ENCODE measurements around the gene CYP4F11. TPM values are rescaled to one million over a fixed set of nuclear protein-coding genes. Genes with fewer than 3 reads are reported as not detected.
"Not testable (repeated sequence)": the region's sequence is repeated elsewhere in the genome, so short reads cannot be mapped to it uniquely, and the experiment has no call there.

Gene CYP4F11
- total RNA-seq, 1 experiment from 2014 or later = 0.79 TPM

GRCh38 chr19:15897026-15897737 lies 37.1 kb downstream of the CYP4F11 start:
- in situ Hi-C loops (cut with HindIII; ENCODE audit: low pct_unique_long_range_greater_than_20kb, low sequenced_read_pairs) = no loop called here
- DNase-seq (ENCODE audit: low read depth, low spot score) = no peak

- in situ Hi-C loops (cut with HindIII; ENCODE audit: low pct_unique_long_range_greater_than_20kb, low sequenced_read_pairs) = no loop called here
- no peak for DNase-seq (ENCODE audit: low read depth, low spot score)
These were observed 38.4 kb downstream of the CYP4F11 start for GRCh38 chr19:15895876-15896430.

- in situ Hi-C loops (cut with HindIII; ENCODE audit: low pct_unique_long_range_greater_than_20kb, low sequenced_read_pairs) = no loop called here
- DNase-seq (ENCODE audit: low read depth, low spot score) = no peak
These were observed 40.0 kb downstream of the CYP4F11 start for GRCh38 chr19:15894359-15894758.

GRCh38 chr19:15893477-15893876 lies 40.9 kb downstream of the CYP4F11 start:
- in situ Hi-C loops (cut with HindIII; ENCODE audit: low pct_unique_long_range_greater_than_20kb, low sequenced_read_pairs) = no loop called here
- no peak for DNase-seq (ENCODE audit: low read depth, low spot score)

GRCh38 chr19:15892012-15892411 lies 42.3 kb downstream of the CYP4F11 start:
- DNase-seq (ENCODE audit: low read depth, low spot score) = no peak
- in situ Hi-C loops (cut with HindIII; ENCODE audit: low pct_unique_long_range_greater_than_20kb, low sequenced_read_pairs) = no loop called here

GRCh38 chr19:15891434-15891833 lies 42.9 kb downstream of the CYP4F11 start:
- no peak for DNase-seq (ENCODE audit: low read depth, low spot score)
- in situ Hi-C loops (cut with HindIII; ENCODE audit: low pct_unique_long_range_greater_than_20kb, low sequenced_read_pairs) = no loop called here

DNA sequence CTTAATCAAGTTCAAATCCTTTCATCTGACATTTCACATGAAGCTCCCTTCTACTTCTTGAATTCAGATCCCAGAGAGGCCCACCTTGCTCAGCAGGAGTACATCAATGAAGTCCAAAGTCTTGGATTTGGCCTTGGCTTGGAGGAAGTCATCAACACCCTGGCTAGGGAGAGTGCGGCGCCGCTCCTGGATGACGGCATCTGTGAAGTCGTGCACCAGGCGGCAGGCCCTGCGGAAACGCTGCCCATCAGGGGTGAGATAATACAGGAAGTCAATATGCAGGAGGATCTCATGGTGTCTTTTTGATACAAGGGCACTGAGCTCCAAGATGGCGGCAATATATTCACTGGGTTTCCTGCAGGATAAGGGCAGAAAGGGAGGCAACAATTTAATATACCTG lies 45.0 kb downstream of the CYP4F11 start:
- DNase-seq (ENCODE audit: low read depth, low spot score); in situ Hi-C loops (cut with HindIII; ENCODE audit: low pct_unique_long_range_greater_than_20kb, low sequenced_read_pairs): not testable (repeated sequence)

- in situ Hi-C loops (cut with HindIII; ENCODE audit: low pct_unique_long_range_greater_than_20kb, low sequenced_read_pairs) = no loop called here
- DNase-seq (ENCODE audit: low read depth, low spot score) = no peak
These were observed 48.4 kb downstream of the CYP4F11 start for GRCh38 chr19:15885919-15886318.

GRCh38 chr19:15885167-15885566 lies 49.2 kb downstream of the CYP4F11 start:
- no peak for DNase-seq (ENCODE audit: low read depth, low spot score)
- in situ Hi-C loops (cut with HindIII; ENCODE audit: low pct_unique_long_range_greater_than_20kb, low sequenced_read_pairs) = no loop called here

DNA sequence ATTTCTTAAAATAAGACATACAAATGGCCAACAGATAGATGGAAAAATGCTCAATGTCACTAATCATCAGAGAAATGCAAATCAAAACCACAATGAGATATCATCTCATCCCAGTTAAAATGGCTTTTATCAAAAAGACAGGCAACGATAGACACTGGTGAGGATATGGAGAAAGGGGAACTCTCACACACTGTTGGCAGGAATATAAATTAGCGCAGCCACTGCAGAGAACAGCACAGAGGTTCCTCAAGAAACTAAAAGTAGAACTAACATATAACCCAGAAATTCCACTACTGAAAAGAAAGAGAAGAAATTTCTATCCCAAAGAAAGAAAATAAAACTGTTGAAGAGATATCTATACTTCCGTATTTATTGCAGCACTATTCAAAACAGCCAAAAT lies 51.0 kb downstream of the CYP4F11 start:
- in situ Hi-C loops (cut with HindIII; ENCODE audit: low pct_unique_long_range_greater_than_20kb, low sequenced_read_pairs) = not testable (repeated sequence)

DNA sequence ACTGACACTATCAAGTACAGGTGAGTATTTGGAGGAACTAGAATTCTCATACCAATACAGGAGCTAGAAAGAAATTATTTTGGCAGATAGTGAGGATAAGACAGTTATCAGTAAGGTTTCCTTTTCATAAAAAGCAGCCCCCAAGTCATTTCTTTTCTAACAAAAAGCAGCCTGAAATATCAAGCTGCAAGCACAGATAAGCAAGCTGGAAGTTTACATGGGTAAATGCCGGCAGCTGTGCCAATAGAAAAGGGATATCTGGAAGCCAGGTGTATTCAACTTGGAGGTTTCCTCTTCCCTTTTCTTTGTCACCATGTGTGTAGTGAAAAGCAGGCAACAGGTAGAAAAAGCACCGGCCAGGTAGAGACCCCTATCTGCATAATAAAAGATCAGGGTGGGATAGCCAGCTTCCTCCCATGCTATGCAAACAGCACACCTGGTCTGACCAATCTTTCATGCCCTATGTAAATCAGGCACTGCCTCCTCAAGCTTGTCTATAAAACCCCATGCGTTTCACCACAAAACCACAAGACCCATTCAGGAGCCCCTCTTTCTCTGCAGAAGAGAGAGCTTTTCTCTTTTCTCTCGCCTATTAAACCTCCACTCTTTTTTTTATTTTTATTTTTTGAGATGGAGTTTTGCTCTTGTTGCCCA lies 59.4 kb downstream of the CYP4F11 start:
- no peak for DNase-seq (ENCODE audit: low read depth, low spot score)
- in situ Hi-C loops (cut with HindIII; ENCODE audit: low pct_unique_long_range_greater_than_20kb, low sequenced_read_pairs) = no loop called here

More for the DNA sequence above, 51.0 kb downstream of the CYP4F11 start:
- DNase-seq (ENCODE audit: low read depth, low spot score) = not testable (repeated sequence)

- in situ Hi-C loops (cut with HindIII; ENCODE audit: low pct_unique_long_range_greater_than_20kb, low sequenced_read_pairs); DNase-seq (ENCODE audit: low read depth, low spot score): not testable (repeated sequence)
These were observed 60.6 kb downstream of the CYP4F11 start for GRCh38 chr19:15873771-15874170.

DNA sequence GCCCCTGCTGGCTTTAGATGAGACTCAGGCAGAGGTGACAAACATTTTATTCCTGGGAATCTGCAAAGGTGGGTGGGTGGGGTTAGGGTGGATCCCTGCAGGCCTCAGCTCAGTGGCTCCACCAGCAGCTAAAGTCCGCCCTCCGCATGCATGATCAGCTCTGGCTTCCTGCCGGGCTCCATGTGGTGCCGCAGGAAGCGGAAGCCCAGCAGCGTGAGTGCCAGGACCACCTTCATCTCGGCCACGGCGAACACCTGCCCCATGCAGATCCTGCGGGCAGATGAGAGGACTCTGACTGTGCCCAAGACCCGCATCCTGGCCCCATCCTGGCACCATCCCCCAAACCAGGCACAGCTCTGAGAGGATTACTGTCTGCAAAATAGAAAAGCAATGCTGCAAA lies 62.8 kb downstream of the CYP4F11 start:
- in situ Hi-C loops (cut with HindIII; ENCODE audit: low pct_unique_long_range_greater_than_20kb, low sequenced_read_pairs) = no loop called here
- no peak for DNase-seq (ENCODE audit: low read depth, low spot score)

GRCh38 chr19:15869873-15870272 lies 64.5 kb downstream of the CYP4F11 start:
- in situ Hi-C loops (cut with HindIII; ENCODE audit: low pct_unique_long_range_greater_than_20kb, low sequenced_read_pairs) = no loop called here

GRCh38 chr19:15869109-15869555 lies 65.2 kb downstream of the CYP4F11 start:
- in situ Hi-C loops (cut with HindIII; ENCODE audit: low pct_unique_long_range_greater_than_20kb, low sequenced_read_pairs) = no loop called here
- DNase-seq (ENCODE audit: low read depth, low spot score) = peak; percentile 69

More at GRCh38 chr19:15869873-15870272, 64.5 kb downstream of the CYP4F11 start:
- DNase-seq (ENCODE audit: low read depth, low spot score) = no peak

GRCh38 chr19:15866636-15867035 lies 67.7 kb downstream of the CYP4F11 start:
- no peak for DNase-seq (ENCODE audit: low read depth, low spot score)

DNA sequence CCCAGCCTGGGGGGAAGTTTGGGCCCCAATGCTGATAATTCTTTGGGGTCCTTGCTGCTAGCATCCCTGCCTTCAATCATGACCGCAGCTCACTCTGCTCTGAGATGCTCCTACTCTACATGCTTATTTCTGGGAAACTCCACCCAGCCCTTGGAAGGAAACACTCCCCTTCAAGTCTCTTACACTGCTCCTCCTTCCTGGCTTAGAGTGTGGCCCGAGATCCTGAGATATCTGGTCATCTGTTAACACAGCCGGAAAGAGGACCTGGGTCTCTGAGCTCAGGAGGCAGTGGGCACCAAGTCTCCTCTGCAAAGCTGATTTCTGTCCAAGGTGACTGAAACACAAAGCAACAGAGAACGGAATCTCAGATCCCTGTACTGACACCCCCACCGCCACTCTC lies 69.5 kb downstream of the CYP4F11 start:
- in situ Hi-C loops (cut with HindIII; ENCODE audit: low pct_unique_long_range_greater_than_20kb, low sequenced_read_pairs) = no loop called here
- DNase-seq (ENCODE audit: low read depth, low spot score) = no peak

More at GRCh38 chr19:15866636-15867035, 67.7 kb downstream of the CYP4F11 start:
- in situ Hi-C loops (cut with HindIII; ENCODE audit: low pct_unique_long_range_greater_than_20kb, low sequenced_read_pairs) = no loop called here

GRCh38 chr19:15863272-15863671 lies 71.1 kb downstream of the CYP4F11 start:
- in situ Hi-C loops (cut with HindIII; ENCODE audit: low pct_unique_long_range_greater_than_20kb, low sequenced_read_pairs) = no loop called here
- no peak for DNase-seq (ENCODE audit: low read depth, low spot score)

GRCh38 chr19:15862444-15862843 lies 71.9 kb downstream of the CYP4F11 start:
- in situ Hi-C loops (cut with HindIII; ENCODE audit: low pct_unique_long_range_greater_than_20kb, low sequenced_read_pairs) = no loop called here
- no peak for DNase-seq (ENCODE audit: low read depth, low spot score)

All from SK-MEL-5 (cell line).